GM19023 (cell line): Measurements from ENCODE around the gene IL17A.
"Not testable (repeated sequence)": the region's sequence is repeated elsewhere in the genome, so short reads cannot be mapped to it uniquely, and the experiment has no call there.

Experiments used
- ATAC-seq: cut with Tn5 transposase; IDR thresholded peaks from one replicate; pipeline ENCODE4 v1.9.1; 2021; ENCODE audit warnings: mild to moderate bottlenecking, moderate library complexity; ENCODE audit not compliant: unreplicated experiment

IL17A gene

DNA sequence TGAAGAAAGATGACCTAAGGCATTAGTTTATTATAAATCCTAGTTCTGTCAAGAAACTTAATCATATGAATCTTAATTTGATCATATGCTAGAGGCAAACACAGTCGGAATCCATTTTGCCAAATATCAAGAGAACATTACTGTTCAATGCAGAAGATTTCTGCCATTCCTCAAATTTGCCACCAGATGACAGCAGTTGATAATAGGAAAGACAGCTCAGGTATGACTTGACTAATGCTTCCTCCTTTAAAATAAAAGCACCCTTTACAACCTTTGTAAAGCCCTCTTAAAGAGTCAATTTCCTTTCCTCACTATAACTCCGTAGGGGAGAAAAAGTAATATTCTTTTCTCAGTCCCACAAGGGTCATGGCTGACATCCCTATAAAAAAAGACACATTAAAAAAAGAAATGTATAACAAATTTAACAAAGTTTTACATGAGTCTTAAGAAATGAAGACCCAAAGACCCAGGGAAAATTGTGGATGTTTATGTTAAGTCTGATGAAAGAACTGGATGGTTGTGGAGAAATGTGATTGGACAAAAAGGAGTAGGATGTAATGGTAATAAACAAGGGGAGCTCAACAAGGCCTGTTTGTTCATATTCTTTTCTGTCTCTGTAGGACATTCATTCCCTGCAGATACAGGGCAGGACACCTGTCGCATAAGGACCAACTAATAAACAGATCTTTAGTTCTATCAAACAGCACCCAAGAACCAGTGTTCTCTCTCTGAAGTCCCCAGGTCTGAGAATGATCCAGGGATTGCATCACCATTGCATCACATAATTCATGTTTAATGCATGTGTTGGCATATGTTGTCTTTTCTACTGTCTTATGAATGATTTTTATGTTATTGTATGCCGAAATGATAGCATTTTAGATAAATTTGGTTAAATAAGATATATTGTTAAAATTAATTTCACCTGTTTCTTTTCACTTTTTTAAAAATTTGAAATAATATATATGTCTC is 23.0 kb upstream of the IL17A start:
- ATAC-seq, result peak; percentile 44

DNA sequence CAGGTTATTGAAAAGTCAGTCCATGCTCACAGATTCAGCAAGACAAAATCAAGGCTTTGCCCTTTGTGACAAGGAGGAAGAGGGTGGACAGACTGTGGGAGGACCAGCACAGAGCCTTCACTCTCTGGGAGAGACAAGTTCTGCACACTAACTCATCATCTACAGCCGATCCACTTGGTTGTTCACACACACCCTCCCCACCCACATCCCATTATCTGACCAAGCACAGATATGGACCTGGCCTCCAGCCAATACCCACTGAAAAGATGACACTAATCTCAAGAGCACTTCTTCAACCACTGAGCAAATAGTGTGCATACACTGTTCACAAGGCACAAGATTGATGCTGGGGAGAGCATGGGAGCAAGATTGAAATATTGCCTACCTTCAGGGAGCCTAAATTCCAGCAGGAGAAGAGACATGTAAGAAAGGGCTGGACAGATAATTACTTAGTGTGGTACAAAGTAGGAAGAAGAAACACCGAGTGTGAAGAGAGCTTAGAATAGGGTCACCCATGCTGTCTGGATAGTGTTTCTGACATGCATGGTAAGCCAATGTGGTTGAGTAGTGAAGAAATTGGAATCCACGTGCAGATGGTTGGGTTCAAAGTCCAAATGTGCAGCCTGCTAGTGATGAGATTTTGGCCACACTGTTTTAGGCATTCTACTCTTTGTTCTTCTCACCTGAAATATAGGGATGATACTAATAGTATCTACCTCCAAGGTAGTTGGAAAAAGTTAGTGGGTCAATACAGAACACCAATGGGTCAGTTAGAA is 21.7 kb upstream of the IL17A start:
- no peak for ATAC-seq

DNA sequence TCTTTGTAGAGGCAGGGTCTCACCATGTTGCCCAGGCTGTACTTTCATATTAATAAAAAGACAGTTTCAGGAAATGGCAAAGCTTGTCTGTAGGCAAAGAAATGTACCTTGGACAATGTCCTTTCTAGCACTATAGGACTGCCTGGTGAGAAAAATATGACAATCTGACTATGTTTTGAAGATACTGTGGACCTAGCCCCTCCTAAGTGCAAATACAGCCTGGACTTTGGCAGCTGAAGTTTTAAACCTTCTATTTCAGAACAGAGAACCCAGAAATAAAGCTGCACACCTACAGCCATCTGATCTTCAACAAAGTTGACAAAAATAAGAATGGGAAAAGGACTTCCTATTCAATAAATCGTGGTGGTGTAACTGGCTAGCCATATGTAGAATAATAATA is 18.9 kb upstream of the IL17A start:
- ATAC-seq, result no peak

DNA sequence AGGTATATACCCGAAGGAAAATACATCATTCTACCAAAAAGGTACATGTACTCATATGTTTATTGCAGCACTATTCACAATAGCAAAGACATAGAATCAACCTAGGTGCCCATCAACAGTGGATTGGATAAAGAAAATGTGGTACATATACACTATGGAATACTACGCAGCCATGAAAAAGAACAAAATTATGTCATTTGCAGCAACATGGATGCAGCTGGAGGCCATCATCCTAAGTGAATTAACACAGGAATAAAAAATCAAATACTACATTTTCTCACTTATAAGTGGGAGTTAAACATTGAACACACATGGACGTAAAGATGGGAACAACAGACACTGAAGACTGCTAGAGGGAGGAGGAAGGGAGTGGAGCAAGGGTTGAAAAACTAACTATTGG is 17.8 kb upstream of the IL17A start:
- not testable (repeated sequence) for ATAC-seq

DNA sequence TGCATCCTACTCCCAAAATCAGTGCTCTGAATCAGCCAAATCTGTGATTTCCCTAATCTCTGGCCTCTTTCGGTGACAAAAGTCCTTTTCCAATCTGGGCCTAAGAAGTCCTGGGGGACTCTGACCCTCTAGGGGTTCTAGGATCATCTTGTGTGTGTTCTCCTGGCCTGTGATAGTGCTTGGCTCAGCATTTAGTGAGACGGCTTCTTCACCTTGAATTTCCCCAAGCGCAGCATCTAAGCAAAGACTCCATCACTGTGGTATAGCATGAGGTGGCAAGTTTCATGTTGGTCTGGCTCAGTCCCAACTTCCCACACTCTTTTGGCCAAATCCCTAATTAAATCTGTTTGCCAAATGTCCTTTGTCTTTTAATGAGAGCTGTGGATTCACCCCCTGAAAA is 12.1 kb upstream of the IL17A start:
- no peak for ATAC-seq

DNA sequence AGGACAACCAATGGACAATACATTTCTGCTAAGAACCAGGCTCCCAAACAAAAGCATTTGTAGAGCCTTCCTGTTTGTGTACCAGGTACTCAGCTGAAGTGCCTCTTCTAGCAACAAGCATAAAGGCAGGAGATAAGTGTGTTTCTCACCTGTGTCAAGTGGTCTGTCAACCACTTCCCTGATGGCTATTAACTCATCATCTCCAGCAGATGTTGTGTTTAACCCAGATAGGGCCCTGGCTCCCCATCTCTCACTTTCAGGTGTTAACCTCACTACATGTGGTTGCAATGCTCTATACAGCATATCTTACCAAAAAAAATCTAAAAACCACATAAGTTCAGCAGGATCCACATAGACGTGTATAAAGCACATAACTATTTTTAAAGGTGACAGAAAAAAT is 9.6 kb upstream of the IL17A start:
- ATAC-seq, result peak; percentile 65

DNA sequence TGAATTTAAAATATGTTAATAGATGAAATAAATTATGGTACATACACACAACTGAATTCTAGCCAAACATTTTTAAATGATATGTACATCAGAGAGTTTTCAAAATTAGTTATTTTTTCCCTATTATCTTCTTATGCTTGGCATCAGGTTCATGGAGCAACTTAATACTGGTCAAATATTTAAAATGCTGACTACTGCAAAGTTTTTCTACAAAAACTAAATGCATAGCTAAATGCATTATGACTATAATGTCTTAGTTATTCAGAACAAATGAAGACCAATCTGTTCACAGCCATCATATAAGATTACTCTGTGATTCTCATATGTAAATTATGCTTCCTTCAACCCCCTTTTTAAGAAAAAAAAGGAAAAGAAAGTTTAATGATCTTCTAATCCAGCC is 8.2 kb upstream of the IL17A start:
- no peak for ATAC-seq

DNA sequence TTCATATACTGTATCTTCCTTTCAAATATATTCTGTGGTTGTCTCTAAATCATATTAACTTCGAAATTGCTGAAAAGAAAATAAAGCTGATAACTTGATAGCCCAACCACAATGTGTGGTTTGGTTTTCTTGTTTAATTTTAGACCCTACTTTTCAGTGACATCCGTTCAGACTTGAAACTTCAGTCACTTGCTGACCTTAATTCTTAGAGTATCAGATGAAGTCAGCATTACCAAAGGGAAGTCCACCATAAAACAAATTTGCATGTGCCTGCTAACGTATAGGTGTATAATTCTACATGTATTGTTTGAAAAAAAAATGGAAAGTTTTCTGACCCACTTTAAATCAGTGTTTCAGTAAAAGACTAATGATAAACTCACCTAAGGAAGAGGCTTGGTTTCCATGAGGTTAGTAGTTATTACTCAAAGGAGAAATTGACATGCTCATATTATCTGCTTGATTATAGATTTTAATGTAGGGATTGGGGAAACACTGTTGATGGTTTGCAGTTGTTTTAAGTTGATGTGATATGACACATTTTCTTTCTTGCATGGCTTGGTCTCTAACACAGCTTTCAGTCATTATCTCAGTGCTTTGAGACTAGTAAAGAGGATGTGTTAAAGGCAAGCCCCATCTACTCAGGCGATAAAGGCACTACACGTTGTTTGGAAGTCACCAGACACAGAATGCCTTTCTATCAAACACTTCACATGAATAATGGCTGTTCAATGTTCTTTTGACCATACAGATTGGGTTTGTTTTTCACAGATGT is 5.2 kb upstream of the IL17A start:
- ATAC-seq, result peak; percentile 73

DNA sequence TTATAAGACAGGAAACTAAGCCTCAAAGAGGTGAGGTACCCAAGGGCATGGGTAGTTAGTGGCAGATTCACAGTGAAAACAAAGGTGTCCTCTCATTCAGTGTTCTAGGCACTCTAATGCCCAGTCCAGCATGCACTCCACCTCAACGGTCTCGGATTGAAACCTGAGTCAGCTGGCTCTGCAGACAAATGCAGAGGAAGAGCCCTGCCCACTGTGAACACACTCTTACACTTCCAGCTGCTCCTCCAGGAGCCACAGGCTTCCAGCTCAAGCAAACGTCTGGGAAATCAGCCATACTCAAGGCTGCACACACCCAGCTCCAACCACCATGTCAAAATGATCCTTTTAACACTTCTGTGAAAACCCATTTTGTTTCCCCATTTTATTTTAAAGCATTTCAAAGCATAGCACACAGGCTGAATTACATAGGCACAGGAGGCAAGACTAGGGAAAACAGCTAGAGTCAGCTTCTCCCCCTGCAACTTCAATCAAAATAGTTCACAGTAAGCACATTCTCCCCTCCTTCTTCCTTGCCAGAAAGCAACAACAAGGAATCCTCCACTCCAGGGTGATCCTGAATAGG is 3.0 kb upstream of the IL17A start:
- no peak for ATAC-seq

DNA sequence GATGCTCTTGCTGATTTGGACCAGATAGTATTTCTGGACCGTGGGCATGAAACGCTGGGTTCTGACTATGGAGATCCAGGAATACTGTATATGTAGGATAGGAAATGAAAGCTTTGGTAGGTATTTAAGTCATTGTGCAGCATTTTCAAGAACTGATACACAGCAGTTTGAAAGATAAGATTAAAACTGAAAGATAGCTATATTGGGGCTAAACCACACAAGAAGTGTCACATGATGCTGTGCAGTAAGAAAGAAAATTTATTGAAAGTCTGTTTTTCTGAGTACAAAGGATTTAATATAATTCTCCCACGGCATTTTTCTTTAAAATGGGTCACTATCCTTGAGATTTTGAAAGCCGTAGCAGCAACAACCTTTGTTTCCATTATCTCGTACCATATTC is 305 bp downstream of the IL17A start:
- ATAC-seq, result peak; percentile 65

DNA sequence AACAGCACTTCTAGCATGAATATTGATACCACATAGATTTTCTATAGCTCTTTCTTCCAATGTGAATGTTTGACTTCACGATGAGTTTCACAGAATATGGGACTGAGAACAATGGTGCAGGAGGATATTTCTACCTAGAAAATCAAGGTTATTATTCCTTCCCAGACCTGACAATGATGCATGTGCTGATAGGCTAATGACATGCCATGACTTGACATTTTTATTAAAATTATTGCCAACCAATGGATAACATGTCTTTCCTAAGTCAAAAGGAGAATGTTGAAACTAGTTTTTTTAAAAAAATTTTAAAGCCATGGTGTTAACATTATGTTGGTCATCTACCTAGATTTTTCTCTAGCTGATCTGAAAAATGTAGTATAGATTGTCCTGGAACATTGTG is 923 bp downstream of the IL17A start:
- ATAC-seq, result no peak

DNA sequence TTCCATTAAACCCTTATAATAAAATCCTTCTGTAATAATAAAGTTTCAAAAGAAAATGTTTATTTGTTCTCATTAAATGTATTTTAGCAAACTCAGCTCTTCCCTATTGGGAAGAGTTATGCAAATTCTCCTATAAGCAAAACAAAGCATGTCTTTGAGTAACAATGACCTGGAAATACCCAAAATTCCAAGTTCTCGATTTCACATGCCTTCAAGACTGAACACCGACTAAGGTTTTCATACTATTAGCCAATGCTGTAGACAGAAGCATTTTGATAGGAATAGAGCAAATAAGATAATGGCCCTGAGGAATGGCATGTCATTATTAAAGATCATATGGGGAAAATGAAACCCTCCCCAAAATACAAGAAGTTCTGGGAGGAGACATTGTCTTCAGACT is 3.8 kb downstream of the IL17A start:
- ATAC-seq, result no peak

DNA sequence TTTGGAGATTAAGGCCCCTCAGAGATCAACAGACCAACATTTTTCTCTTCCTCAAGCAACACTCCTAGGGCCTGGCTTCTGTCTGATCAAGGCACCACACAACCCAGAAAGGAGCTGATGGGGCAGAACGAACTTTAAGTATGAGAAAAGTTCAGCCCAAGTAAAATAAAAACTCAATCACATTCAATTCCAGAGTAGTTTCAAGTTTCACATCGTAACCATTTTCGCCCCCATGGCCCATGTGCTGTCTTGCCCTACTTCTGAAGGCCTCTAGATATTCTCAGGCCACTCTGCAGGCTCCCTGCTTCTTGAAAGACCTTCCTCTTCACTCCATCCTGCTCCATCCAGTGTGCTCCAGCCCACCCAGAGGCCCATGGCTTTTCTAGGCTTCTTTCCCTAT is 4.2 kb downstream of the IL17A start:
- ATAC-seq, result no peak

DNA sequence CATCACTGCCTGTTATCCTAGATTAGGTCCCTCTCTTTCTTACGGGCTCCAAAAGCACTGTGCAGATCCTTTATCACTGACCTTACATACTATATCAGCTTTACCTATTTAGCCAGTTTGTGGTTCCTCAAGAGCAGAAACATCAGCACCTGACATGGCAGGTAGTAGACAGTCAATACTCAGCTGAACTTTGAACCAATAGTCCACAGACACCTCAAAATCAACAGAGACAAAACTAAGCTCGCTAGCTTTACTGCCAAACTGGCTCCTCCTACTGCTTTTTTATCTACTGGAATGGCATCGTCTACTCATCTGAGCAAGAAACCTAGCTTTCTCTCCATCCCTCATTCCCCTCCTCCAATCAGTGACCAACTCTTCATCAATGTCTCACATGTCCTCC is 5.6 kb downstream of the IL17A start:
- ATAC-seq, result no peak

DNA sequence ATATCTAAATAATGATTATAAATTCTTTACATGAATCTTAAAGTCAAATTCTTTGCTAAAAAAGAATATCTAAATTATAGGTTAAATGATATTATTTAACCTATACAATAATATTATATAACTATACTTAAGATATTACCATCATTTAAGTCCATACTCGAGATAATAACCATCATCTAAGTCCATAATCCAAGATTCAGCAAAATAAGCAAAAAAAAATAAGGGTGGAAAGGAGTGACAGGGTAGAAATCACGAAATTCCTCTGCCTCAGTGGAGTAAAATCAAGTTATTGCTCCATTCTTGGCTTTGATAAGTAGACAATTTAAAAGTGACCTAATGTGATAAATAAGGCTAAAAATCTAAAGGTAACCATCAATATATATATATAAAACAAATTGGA is 9.7 kb downstream of the IL17A start:
- no peak for ATAC-seq

DNA sequence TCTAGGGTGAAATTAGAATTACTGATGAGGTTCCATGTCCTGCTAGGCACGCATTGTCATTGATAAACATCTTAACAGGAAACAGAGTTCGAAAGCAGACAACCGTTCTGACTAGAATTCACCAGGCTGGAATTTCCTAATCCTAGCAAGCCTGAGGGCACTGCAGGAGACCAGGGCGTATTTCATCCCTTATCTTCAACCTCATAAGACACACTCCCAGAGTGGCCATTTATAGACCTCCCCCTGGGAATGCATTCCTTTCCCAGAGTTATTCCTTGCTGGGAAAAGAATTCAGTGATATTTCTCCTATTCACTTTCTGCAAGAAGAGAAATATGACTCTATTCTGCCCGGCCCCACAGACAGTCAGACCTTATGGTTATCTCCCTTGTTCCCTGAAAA is 13.9 kb downstream of the IL17A start:
- not testable (repeated sequence) for ATAC-seq

DNA sequence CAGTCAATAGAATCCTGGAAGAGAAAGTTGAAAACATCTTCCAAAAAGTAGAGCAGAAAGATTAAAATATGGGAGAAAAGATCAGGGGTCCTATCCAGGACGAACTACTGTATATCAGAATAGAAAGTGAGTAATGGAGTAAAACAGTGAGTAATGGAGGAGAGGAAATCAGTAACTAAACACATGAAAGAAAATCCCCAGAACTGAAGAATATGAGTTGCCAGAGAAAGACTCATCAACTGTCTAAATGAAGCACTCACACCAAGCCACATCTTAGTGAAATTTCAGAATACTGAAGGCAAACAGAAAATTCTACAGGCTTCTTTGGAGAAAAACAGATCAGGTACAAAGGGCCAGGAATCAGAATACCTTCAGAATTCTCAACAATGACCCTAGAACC is 14.9 kb downstream of the IL17A start:
- no peak for ATAC-seq

DNA sequence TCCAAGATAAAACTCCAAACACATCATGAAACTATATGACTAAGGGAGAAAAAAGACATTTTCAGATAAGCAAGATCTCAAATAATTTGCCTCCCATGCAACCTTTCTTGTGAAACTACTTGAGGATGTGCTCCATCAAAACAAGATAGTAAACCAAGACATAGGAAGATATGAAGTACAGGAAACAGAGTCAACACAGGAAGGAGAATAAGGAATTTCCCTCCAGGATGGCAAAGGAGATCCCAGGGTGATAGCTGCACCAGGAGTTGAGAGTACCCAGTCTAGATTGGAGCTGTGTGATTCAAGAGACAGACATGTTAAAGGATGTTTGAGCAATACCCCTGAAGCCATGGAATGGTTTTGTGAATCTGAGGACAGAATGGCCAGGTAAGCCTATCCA is 15.3 kb downstream of the IL17A start:
- no peak for ATAC-seq

DNA sequence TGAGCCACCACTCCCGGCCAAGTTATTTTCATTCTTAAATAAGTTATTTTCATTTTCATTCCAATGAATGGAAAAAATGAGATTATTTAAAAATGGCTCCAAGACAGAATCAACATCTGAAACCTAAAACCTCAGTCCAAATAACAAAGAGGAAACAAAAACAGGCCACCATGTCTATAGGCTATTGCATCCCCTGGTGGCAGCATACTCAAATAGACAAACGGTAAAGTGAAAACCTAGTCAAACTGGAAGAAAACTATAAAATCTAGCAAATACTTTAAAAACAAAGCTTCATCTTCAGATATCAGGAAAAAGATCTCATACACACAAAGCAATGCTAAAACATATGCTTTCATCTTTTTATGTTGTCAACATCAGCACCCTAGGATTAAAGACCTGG is 20.9 kb downstream of the IL17A start:
- no peak for ATAC-seq

DNA sequence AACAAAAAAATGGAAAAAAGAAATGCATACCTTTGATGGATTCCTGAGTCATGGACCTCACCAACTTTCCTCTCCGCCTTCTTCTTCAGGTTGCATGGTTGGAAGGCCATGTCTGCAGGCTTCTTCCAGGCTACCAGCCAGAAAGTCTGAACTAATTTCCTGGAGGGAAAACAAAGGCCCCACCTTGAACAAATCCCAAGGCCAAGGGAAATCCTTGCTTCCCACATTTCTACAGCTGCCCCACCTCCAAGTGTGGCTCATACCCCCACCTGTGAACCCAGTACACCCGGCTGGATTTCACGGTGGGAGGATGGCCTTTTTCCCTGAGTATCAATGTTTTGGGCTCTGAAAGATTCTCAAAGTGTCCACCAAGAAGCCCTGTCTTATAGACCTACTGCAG is 22.4 kb downstream of the IL17A start:
- no peak for ATAC-seq

DNA sequence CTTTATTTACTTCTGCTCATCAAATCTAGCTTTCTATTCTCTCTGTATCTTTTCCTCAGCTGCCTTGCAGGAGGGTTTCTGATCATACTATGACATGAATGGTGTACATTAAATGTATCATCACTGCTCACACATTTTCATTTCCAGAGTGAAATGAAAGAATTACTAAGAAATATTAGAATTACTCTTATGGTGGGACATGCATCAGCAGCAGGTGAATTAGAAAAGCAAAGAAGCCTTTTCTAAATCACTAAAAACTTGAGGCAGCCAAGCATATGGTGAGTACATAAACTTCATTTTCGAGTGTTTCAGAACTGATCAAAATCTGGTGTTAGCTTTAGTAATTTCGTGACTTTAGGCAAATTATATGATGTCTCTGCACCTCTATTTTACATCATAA is 23.6 kb downstream of the IL17A start:
- ATAC-seq, result peak; percentile 42
